ENCODE data around the gene ZNF593. TPM values are rescaled to one million over a fixed set of nuclear protein-coding genes. Genes with fewer than 3 reads are reported as not detected.
A peak's percentile ranks its signal among the peaks of the same experiment; 100 is the strongest.

Gene ZNF593
- total RNA-seq, 1 donor from 2014 or later = 11.6 TPM

- ATAC-seq (peak; percentile 41), DNase-seq (no peak)
- intact Hi-C loops (cut with micrococcal nuclease) = no loop called here
Measured at GRCh38 chr1:26190373-26190987, 20.8 kb downstream of the ZNF593 start, which contains the start of gene CATSPER4. CATSPER4 (plus strand) TSS chr1:26190602; CDS start chr1:26190628, 26 bp downstream.

DNA sequence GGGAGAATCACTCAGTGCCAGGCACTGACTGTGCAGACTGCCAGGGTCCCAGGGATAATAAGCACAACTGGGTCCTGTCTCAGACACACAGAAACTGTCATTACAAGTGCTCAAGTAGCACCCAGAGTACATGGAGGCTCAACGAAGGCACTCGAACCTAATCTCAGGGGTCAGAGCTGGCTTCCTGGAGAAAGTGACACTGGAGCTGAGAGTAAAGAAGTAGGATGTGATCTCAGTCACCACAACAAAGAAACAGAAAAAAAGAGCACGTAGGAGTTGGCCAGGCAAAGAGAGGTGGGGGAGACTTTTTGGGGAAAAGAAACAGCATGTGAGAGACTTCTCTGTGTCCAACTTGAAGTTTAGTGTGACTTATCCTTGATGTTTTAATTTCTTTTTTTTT lies 22.0 kb downstream of the ZNF593 start:
- no peak for DNase-seq
- intact Hi-C loops (cut with micrococcal nuclease) = no loop called here
- no peak for ATAC-seq

- DNase-seq = no peak
- intact Hi-C loops (cut with micrococcal nuclease) = no loop called here
- no peak for ATAC-seq
Measured at GRCh38 chr1:26195805-26196204, 26.1 kb downstream of the ZNF593 start.

GRCh38 chr1:26197301-26197700 lies 27.6 kb downstream of the ZNF593 start:
- ATAC-seq = no peak

GRCh38 chr1:26197813-26198212 lies 28.1 kb downstream of the ZNF593 start:
- DNase-seq = no peak
- intact Hi-C loops (cut with micrococcal nuclease) = no loop called here
- no peak for ATAC-seq

More at GRCh38 chr1:26197301-26197700, 27.6 kb downstream of the ZNF593 start:
- DNase-seq = no peak
- intact Hi-C loops (cut with micrococcal nuclease) = no loop called here

GRCh38 chr1:26200413-26200812 lies 30.7 kb downstream of the ZNF593 start:
- intact Hi-C loops (cut with micrococcal nuclease) = no loop called here
- ATAC-seq = no peak
- DNase-seq = no peak

DNA sequence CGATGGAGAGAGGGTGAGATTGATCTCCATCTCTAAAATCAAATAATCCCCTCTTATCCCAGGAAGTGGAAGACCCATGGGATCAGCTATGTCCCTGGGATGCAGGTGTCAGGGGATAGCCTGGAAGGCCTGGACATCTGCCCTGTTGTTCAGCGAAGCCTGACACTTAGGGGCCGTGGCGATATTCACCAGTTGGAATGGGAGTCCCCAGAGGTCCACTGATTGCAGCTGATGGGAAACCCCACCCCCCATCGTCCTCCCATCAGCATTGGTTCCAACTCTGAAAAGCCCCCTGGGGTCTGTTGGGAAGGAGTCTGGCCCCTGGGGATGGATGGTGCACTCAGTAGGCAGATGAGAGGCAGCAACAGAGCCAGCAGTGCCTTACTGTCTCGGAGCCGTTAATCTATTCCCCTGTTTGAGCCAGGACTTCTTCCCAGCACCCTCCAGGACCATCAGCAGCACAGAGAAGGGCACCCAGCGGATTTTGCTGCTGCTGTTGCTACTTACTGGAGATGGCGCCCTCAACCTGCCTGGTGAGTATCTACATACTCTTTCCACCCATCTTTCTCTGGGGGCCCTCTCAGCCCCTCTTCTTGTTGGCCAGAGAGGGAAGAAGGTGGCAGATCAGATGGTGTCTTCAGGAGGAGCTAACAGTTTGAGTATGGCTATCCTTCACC lies 34.1 kb downstream of the ZNF593 start:
- intact Hi-C loops (cut with micrococcal nuclease) = no loop called here
- DNase-seq = no peak
- no peak for ATAC-seq

GRCh38 chr1:26210147-26210870 lies 40.6 kb downstream of the ZNF593 start:
- DNase-seq (no peak), ATAC-seq (peak; percentile 71)
- intact Hi-C loops (cut with micrococcal nuclease) = no loop called here

GRCh38 chr1:26212726-26213125 lies 43.0 kb downstream of the ZNF593 start:
- DNase-seq (no peak), ATAC-seq (no peak)
- intact Hi-C loops (cut with micrococcal nuclease) = no loop called here

DNA sequence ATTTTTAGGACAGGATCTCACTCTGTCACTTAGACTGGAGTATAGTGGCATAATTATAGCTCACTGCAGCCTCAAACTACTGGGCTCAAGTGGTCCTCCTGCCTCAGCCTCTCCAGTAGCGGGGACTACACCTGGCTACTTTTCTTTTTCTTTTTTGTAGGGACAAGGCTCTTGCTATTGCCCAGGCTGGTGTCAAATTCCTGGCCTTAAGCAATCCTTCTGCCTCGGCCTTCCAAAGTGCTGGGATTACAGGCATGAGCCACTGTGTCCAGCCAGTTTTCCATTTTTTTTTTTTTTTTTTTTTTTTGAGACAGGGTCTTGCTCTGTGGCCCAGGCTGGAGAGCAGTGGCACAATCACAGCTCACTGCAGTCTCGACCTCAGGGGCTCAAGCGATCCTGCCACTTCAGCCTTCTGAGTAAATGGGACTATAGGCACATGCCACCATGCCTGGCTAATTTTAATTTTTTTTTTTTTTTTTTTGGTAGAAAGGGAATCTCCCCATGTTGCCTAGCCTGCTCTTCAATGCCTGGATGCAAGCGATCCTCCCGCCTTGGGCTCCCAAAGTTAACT lies 43.7 kb downstream of the ZNF593 start:
- intact Hi-C loops (cut with micrococcal nuclease) = no loop called here
- no peak for ATAC-seq

DNA sequence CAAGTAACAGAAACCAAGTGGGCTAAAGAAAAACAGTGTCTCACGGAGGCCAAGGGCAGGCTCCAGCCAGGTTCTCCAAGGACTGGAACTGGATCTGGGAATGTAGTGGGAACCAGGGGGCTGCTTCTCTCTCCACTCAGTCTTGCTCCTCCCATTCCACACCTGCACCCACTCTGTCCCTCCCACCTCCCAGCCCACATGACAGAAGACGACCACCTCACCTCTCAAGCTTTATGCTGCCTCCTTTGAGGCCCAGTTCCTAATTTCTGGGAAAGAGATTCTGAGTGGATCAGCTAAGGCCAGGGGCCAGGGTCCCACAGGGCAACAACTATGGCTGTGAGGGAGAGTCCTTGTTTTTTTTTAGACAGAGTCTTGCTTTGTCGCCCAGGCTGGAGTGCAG lies 45.5 kb downstream of the ZNF593 start:
- intact Hi-C loops (cut with micrococcal nuclease) = no loop called here
- DNase-seq (no peak), ATAC-seq (no peak)

More for the DNA sequence above, 43.7 kb downstream of the ZNF593 start:
- DNase-seq = no peak

DNA sequence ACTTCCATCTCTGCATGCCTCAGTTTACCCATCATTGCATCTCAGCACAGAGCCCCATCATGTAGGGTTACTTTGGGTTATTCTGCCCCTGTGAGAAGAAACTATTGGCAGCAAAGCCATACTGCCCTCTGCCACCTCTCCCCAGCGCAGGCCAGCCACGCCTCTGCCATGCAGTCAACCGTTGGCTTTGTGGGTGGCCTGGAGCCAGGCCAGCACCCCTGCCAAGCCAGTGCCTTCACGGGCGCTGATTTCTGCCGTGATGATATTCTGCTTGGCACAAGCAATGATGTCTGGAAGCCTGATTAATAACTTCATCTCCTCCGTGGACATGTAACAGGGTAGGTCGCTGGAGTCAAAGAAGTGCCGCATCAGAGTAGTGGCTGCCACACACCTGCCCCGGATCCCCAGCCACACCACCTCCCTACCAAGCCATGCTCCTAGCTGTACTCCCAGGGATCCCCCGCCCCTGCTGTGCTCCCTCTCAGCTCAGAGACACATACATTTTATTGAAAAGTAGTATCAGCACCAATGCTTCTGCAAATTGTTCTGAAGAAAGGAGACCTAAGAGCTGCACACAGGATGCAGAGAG lies 49.3 kb downstream of the ZNF593 start:
- ATAC-seq = peak; percentile 88

More for the DNA sequence above, 49.3 kb downstream of the ZNF593 start:
- intact Hi-C loops (cut with micrococcal nuclease) = no loop called here
- peak; percentile 71 for DNase-seq

Other genes with a start within 250 kb of the ZNF593 start
- 9.8 TPM for gene PAFAH2, start 171.8 kb upstream of the ZNF593 start, total RNA-seq
- 15.8 TPM for gene EXTL1, start 148.1 kb upstream of the ZNF593 start, total RNA-seq
- 6.4 TPM for gene SLC30A2, start 123.8 kb upstream of the ZNF593 start, total RNA-seq
- 207 TPM for gene TRIM63, start 102.3 kb upstream of the ZNF593 start, total RNA-seq
- 7.0 TPM for gene PDIK1L, start 58.1 kb upstream of the ZNF593 start, total RNA-seq
- 4.5 TPM for gene FAM110D, start 10.8 kb upstream of the ZNF593 start, total RNA-seq
- gene C1orf232, start 945 bp upstream of the ZNF593 start, total RNA-seq = not detected
- gene ZNF593OS, start 1.9 kb downstream of the ZNF593 start, total RNA-seq = not detected
- 1.7 TPM for gene CNKSR1, start 7.6 kb downstream of the ZNF593 start, total RNA-seq
- not detected for gene CATSPER4, start 20.7 kb downstream of the ZNF593 start, total RNA-seq
- gene CEP85, start 64.3 kb downstream of the ZNF593 start, total RNA-seq = 91.1 TPM
- 34.7 TPM for gene SH3BGRL3, start 110.2 kb downstream of the ZNF593 start, total RNA-seq
- 9.7 TPM for gene UBXN11, start 136.7 kb downstream of the ZNF593 start, total RNA-seq
- gene CD52, start 148.1 kb downstream of the ZNF593 start, total RNA-seq = 6.3 TPM
- not detected for gene CRYBG2, start 184.2 kb downstream of the ZNF593 start, total RNA-seq
- gene ZNF683, start 202.8 kb downstream of the ZNF593 start, total RNA-seq = not detected
- gene LIN28A, start 240.9 kb downstream of the ZNF593 start, total RNA-seq = not detected